Fibroblast of lung (primary cell): ENCODE measurements around the gene SPSB1. TPM values are rescaled to one million over a fixed set of nuclear protein-coding genes. Genes with fewer than 3 reads are reported as not detected.

Source experiments
- DNase-seq, 2 donors: peaks; one replicate each; pipeline versions ENCODE4 v3.0.0 to v3.0.0-alpha.2; 2010; ENCODE audit warnings: low read depth in 2 of 2
- H2AFZ ChIP-seq: 2 replicates; pipeline ENCODE4 v1.5.1; 2012; ENCODE audit warnings: low read length, control low read depth, inconsistent platforms
- H3K27ac ChIP-seq: 2 replicates; pipeline ENCODE4 v1.5.1; 2011; ENCODE audit warnings: low read length, control low read depth; ENCODE audit not compliant: insufficient read depth
- H3K27me3 ChIP-seq: 2 replicates; pipeline ENCODE4 v1.5.1; 2011; ENCODE audit warnings: mild to moderate bottlenecking, low read length; ENCODE audit not compliant: control insufficient read depth, insufficient read depth
- H3K36me3 ChIP-seq: 2 replicates; pipeline ENCODE4 v1.5.1; 2011; ENCODE audit warnings: low read length; ENCODE audit not compliant: control insufficient read depth, insufficient read depth
- H3K4me1 ChIP-seq: 2 replicates; pipeline ENCODE4 v1.5.1; 2011; ENCODE audit warnings: low read length; ENCODE audit not compliant: control insufficient read depth, insufficient read depth; ENCODE audit errors: extremely low read depth
- H3K4me2 ChIP-seq: 2 replicates; pipeline ENCODE4 v1.5.1; 2011; ENCODE audit warnings: low read length, control low read depth; ENCODE audit not compliant: insufficient read depth; ENCODE audit errors: extremely low read depth
- H3K4me3 ChIP-seq, 4 experiments: fragments of 200-600 bp in 1 of 4; sonication (generic) in 1 of 4; replicated peaks in 1 of 4; 2 replicates each; pipeline ENCODE4 v1.5.1; 2011 to 2016; ENCODE audit warnings: low read length in 4 of 4, low read depth in 3 of 4, mild to moderate bottlenecking in 3 of 4, control low read depth in 2 of 4, inconsistent platforms in 1 of 4, mixed read lengths in 1 of 4; ENCODE audit not compliant: insufficient read depth in 1 of 4; ENCODE audit errors: control extremely low read depth in 1 of 4
- H3K79me2 ChIP-seq: 2 replicates; pipeline ENCODE4 v1.5.1; 2012; ENCODE audit warnings: mild to moderate bottlenecking, low read length, inconsistent platforms; ENCODE audit not compliant: control insufficient read depth, insufficient read depth
- H3K9ac ChIP-seq: 2 replicates; pipeline ENCODE4 v1.5.1; 2011; ENCODE audit warnings: mild to moderate bottlenecking, low read length, control low read depth; ENCODE audit not compliant: insufficient read depth
- H3K9me3 ChIP-seq: 2 replicates; pipeline ENCODE4 v1.5.1; 2012; ENCODE audit warnings: low read depth, low read length; ENCODE audit not compliant: control insufficient read depth, insufficient read depth
- H4K20me1 ChIP-seq: 2 replicates; pipeline ENCODE4 v1.5.1; 2011; ENCODE audit warnings: low read length; ENCODE audit not compliant: control insufficient read depth, insufficient read depth; ENCODE audit errors: extremely low read depth
- CTCF ChIP-seq, 2 donors: IDR thresholded peaks in 1 of 2; conservative IDR thresholded peaks in 1 of 2; 1 replicate in 1 of 2; 2 replicates in 1 of 2; pipeline ENCODE4 v1.5.1; 2011 to 2012; ENCODE audit warnings: low read length in 2 of 2, control low read depth in 1 of 2, inconsistent platforms in 1 of 2, low read depth in 1 of 2, mild to moderate bottlenecking in 1 of 2
- EZH2 ChIP-seq: IDR thresholded peaks from 2 replicates; pipeline ENCODE4 v1.5.1; 2012; ENCODE audit warnings: low read length, control low read depth, mild to moderate bottlenecking; ENCODE audit errors: missing control alignments
- polyA plus RNA-seq, 2 donors: library from polyadenylated mRNA; depleted of rRNA in 1 of 2; stranded (reverse) in 1 of 2; unstranded in 1 of 2; fragments of >200 nt; gene quantifications; 2 replicates each; pipeline ENCODE4 v1.2.1, GENCODE V29; 2011 to 2012; ENCODE audit warnings: missing spikeins in 1 of 2
- total RNA-seq: library from RNA; depleted of rRNA; stranded (reverse); fragments of >200 nt; gene quantifications from 2 replicates; pipeline ENCODE4 v1.2.1, GENCODE V29; 2014

The SPSB1 gene
- total and polyA plus RNA-seq, 2 donors (not counting 1 experiment from before 2014, with no cell fraction given) = 14.3 to 20.6 TPM

- Histone ChIP-seq H3K4me1 (peaks cover 26% of the 10 kb centered on the region), H3K27ac (peak overlapping the region; percentile 89)
Measured at GRCh38 chr1:9317072-9317471, 24.4 kb downstream of the SPSB1 start.

GRCh38 chr1:9317591-9318417 is 25.1 kb downstream of the SPSB1 start:
- peaks cover 83% of the 10 kb centered on the region for H3K79me2 ChIP-seq
- no peak for TF ChIP-seq CTCF (conservative IDR thresholded peaks at IDR 0.05 in 1 of 2, IDR thresholded peaks at IDR 0.05 in 1 of 2; ENCODE audit: low read depth in 1 of 2, low read length in 2 of 2)
- H3K9me3 ChIP-seq = no peaks in the 10 kb centered on the region
- H3K36me3 ChIP-seq = peaks cover 6% of the 10 kb centered on the region
- H4K20me1 ChIP-seq = peaks cover 2% of the 10 kb centered on the region
- H2AFZ ChIP-seq = no peak overlapping the region
- H3K27me3 ChIP-seq = no peaks in the 10 kb centered on the region
- no peak overlapping the region for H3K9ac ChIP-seq
- peak overlapping the region; percentile 44 for H3K27ac ChIP-seq
- H3K4me1 ChIP-seq = peaks cover 26% of the 10 kb centered on the region
- peak; percentile 37 to 80 for DNase-seq
- H3K4me2 ChIP-seq = no peak overlapping the region
- H3K4me3 ChIP-seq = no peak overlapping the region

More at GRCh38 chr1:9317072-9317471, 24.4 kb downstream of the SPSB1 start:
- Histone ChIP-seq H3K79me2 (peaks cover 82% of the 10 kb centered on the region), H3K27me3 (no peaks in the 10 kb centered on the region), H3K9ac (no peak overlapping the region), H2AFZ (no peak overlapping the region), H4K20me1 (peaks cover 2% of the 10 kb centered on the region), H3K4me3 (no peak overlapping the region), H3K4me2 (no peak overlapping the region), H3K9me3 (no peaks in the 10 kb centered on the region), H3K36me3 (peaks cover 6% of the 10 kb centered on the region)
- TF ChIP-seq EZH2 (no peak), CTCF (conservative IDR thresholded peaks at IDR 0.05 in 1 of 2, IDR thresholded peaks at IDR 0.05 in 1 of 2; ENCODE audit: low read depth in 1 of 2, low read length in 2 of 2) (no peak)
- no peak for DNase-seq

- Histone ChIP-seq H3K27me3 (no peaks in the 10 kb centered on the region), H3K9ac (no peak overlapping the region), H3K4me1 (peaks cover 26% of the 10 kb centered on the region), H3K79me2 (peaks cover 90% of the 10 kb centered on the region), H3K36me3 (peaks cover 6% of the 10 kb centered on the region), H3K4me3 (no peak overlapping the region), H4K20me1 (peaks cover 2% of the 10 kb centered on the region), H3K4me2 (no peak overlapping the region), H2AFZ (no peak overlapping the region), H3K27ac (no peak overlapping the region), H3K9me3 (no peaks in the 10 kb centered on the region)
- no peak for DNase-seq
- TF ChIP-seq CTCF (conservative IDR thresholded peaks at IDR 0.05 in 1 of 2, IDR thresholded peaks at IDR 0.05 in 1 of 2; ENCODE audit: low read depth in 1 of 2, low read length in 2 of 2) (no peak), EZH2 (no peak)
Measured at GRCh38 chr1:9319208-9319788, 26.6 kb downstream of the SPSB1 start.
